HepG2 (cell line): ENCODE results near the gene NDUFA5.

ENCODE experiments used
- FOXJ3 ChIP-seq: sonication (generic); formaldehyde crosslinking; IDR thresholded peaks from 2 replicates; pipeline ENCODE4 v1.4.0; 2020; ENCODE audit warnings: missing genetic modification reagents, mild to moderate bottlenecking, borderline replicate concordance
- IRF2 ChIP-seq: IDR thresholded peaks from 2 replicates; pipeline ENCODE4 v1.6.1; 2018; ENCODE audit warnings: missing genetic modification reagents, missing compliant biosample characterization
- NCOA2 ChIP-seq: sonication (generic); formaldehyde crosslinking; IDR thresholded peaks from 2 replicates; pipeline ENCODE4 v1.8.0; 2022; ENCODE audit warnings: inconsistent platforms
- STAG1 ChIP-seq: sonication (generic); formaldehyde crosslinking; IDR thresholded peaks from 2 replicates; pipeline ENCODE4 v1.4.0; 2020; ENCODE audit warnings: missing genetic modification reagents
- TF ChIP-seq, protein P1 (sequence below): sonication (generic); formaldehyde crosslinking; IDR thresholded peaks from 2 replicates; pipeline ENCODE4 v1.4.0; 2020; ENCODE audit warnings: mild to moderate bottlenecking, low read depth, missing genetic modification reagents

DNA sequence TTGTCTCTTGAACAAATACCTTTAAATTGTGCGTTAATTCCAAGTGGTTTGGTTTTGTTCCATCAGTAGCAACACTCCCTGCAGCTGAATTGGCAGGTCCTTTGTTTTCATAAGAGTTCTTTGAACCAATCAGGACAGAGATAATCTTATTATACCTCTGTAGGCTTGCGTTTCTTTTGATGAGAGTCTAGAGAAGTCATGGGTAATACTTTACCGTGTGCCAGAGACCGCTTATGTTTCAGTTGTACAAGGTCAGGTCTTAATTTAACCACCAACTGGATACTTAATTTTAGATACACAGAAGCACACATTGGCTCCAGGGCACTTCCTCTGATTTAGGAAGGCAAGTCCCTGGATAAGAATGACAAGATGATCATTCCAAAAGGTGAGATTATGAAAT, 43.9 kb upstream of the NDUFA5 start, which contains the start of gene ASB15:
- TF ChIP-seq, protein P1, sequence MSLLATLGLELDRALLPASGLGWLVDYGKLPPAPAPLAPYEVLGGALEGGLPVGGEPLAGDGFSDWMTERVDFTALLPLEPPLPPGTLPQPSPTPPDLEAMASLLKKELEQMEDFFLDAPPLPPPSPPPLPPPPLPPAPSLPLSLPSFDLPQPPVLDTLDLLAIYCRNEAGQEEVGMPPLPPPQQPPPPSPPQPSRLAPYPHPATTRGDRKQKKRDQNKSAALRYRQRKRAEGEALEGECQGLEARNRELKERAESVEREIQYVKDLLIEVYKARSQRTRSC, result no peak
- TF ChIP-seq STAG1 (no peak), IRF2 (CRISPR knock-in tag) (no peak), FOXJ3 (CRISPR knock-in tag) (no peak), NCOA2 (CRISPR knock-in tag) (no peak)
